PC-3 (cell line): ENCODE results near the gene ACTL7B. TPM values are rescaled to one million over a fixed set of nuclear protein-coding genes. Genes with fewer than 3 reads are reported as not detected.

ENCODE experiments used
- ATAC-seq: fragments of 200-7000 bp; cut with Tn5 transposase; 2 replicates; pipeline ENCODE4 v1.9.1; 2020; ENCODE audit warnings: mild to moderate bottlenecking, moderate library complexity
- BruUV-seq: library from RNA; stranded (reverse); fragments of 400-500 nt; replicated peaks from 2 replicates; lab custom pipeline; 2021; lab: Mats Ljungman, UMichigan
- CTCF ChIA-PET: fragments of 300-600 bp; sonication (Branson Sonifier 250); formaldehyde crosslinking; loops from one replicate; lab custom pipeline; 2022; ENCODE audit warnings: antibody characterized with exemption; lab: Charles Lee
- POLR2A ChIA-PET: fragments of 300-600 bp; sonication (Branson Sonifier 250); formaldehyde crosslinking; loops from one replicate; lab custom pipeline; 2022; ENCODE audit warnings: antibody characterized with exemption; ENCODE audit not compliant: unreplicated experiment; lab: Charles Lee
- DNase-seq: peaks from one replicate; pipeline ENCODE4 v3.0.0-alpha.2; 2015
- H2AFZ ChIP-seq: fragments of 300-600 bp; sonication (generic); 2 replicates; pipeline ENCODE4 v1.6.0; 2016; ENCODE audit warnings: antibody characterized with exemption, low read length
- H3F3A ChIP-seq: fragments of 300-600 bp; sonication (generic); one replicate; pipeline ENCODE4 v1.6.0; 2017; ENCODE audit warnings: antibody characterized with exemption, low read length, control low read depth, mild to moderate bottlenecking; ENCODE audit not compliant: unreplicated experiment
- H3K27ac ChIP-seq: fragments of 300-600 bp; sonication (generic); 2 replicates; pipeline ENCODE4 v1.5.1; 2016; ENCODE audit warnings: mild to moderate bottlenecking, low read length
- H3K27me3 ChIP-seq: fragments of 300-600 bp; sonication (generic); 2 replicates; pipeline ENCODE4 v1.6.1; 2016; ENCODE audit warnings: low read length, mixed read lengths
- H3K36me3 ChIP-seq: fragments of 300-600 bp; sonication (generic); 2 replicates; pipeline ENCODE4 v1.6.1; 2016; ENCODE audit warnings: low read depth, mixed run types, low read length, mixed read lengths
- H3K4me1 ChIP-seq: fragments of 300-600 bp; sonication (generic); 2 replicates; pipeline ENCODE4 v1.5.1; 2016; ENCODE audit warnings: low read length; ENCODE audit not compliant: insufficient read depth
- H3K4me2 ChIP-seq: fragments of 300-600 bp; sonication (generic); 2 replicates; pipeline ENCODE4 v1.6.0; 2016; ENCODE audit warnings: low read length
- H3K4me3 ChIP-seq: fragments of 300-600 bp; sonication (generic); 2 replicates; pipeline ENCODE4 v1.5.1; 2016; ENCODE audit warnings: mild to moderate bottlenecking, low read length, mixed read lengths
- H3K79me2 ChIP-seq: fragments of 300-600 bp; sonication (generic); 2 replicates; pipeline ENCODE4 v1.6.1; 2017; ENCODE audit warnings: low read length, mixed read lengths
- H3K9ac ChIP-seq: fragments of 300-600 bp; sonication (generic); 2 replicates; pipeline ENCODE4 v1.6.0; 2016; ENCODE audit warnings: mild to moderate bottlenecking, low read length
- H3K9me2 ChIP-seq: fragments of 300-600 bp; sonication (generic); replicated peaks from 2 replicates; pipeline ENCODE4 v1.6.1; 2016; ENCODE audit warnings: mixed run types, low read length, mixed read lengths
- H3K9me3 ChIP-seq: fragments of 300-600 bp; sonication (generic); 2 replicates; pipeline ENCODE4 v1.6.1; 2016; ENCODE audit warnings: low read length, mixed read lengths
- H4K20me1 ChIP-seq: fragments of 300-600 bp; sonication (generic); 2 replicates; pipeline ENCODE4 v1.6.1; 2016; ENCODE audit warnings: low read length, mixed read lengths
- CTCF ChIP-seq: fragments of 300-600 bp; sonication (generic); conservative IDR thresholded peaks from 2 replicates; pipeline ENCODE4 v1.5.1; 2017; ENCODE audit warnings: antibody characterized with exemption, low read depth, mild to moderate bottlenecking, low read length
- EZH2 ChIP-seq: fragments of 300-600 bp; sonication (generic); IDR thresholded peaks from one replicate; pipeline ENCODE4 v1.6.1; 2017; ENCODE audit warnings: antibody characterized with exemption, mild to moderate bottlenecking, low read length; ENCODE audit not compliant: unreplicated experiment
- EZH2phosphoT487 ChIP-seq: fragments of 300-600 bp; sonication (generic); IDR thresholded peaks from 2 replicates; pipeline ENCODE4 v1.6.1; 2018; ENCODE audit warnings: mild to moderate bottlenecking, antibody characterized with exemption, low read length, borderline replicate concordance
- intact Hi-C: fragments of 100-400 bp; cut with micrococcal nuclease; formaldehyde crosslinking; loops from 2 replicates; pipeline ENCODE4 v1.9.0; 2023
- total RNA-seq: library from RNA; depleted of rRNA; stranded (reverse); fragments of >200 nt; gene quantifications from 2 replicates; pipeline ENCODE4 v1.2.3, GENCODE V29; 2014

Gene ACTL7B
- total RNA-seq, 1 experiment from 2014 or later, result not detected

GRCh38 chr9:108854641-108855528 lies 901 bp downstream of the ACTL7B start:
- ChIA-PET CTCF (no interaction called here), POLR2A (no interaction called here)
- no peak overlapping the region for H3K27ac ChIP-seq
- intact Hi-C loops, result no loop called here
- BruUV-seq, result no TSS peak
- H3K9me2 ChIP-seq, result no peaks in the 10 kb centered on the region
- ATAC-seq (no peak), DNase-seq (no peak)
- no peak overlapping the region for H3K4me2 ChIP-seq
- no peaks in the 10 kb centered on the region for H3K36me3 ChIP-seq
- no peaks in the 10 kb centered on the region for H3K79me2 ChIP-seq
- no peak overlapping the region for H3K9ac ChIP-seq
- H3K9me3 ChIP-seq, result no peaks in the 10 kb centered on the region
- TF ChIP-seq CTCF (no peak), EZH2 (no peak), EZH2phosphoT487 (no peak)
- no peaks in the 10 kb centered on the region for H3F3A ChIP-seq
- H3K4me3 ChIP-seq, result no peak overlapping the region
- H2AFZ ChIP-seq, result no peak overlapping the region
- no peaks in the 10 kb centered on the region for H3K27me3 ChIP-seq
- H4K20me1 ChIP-seq, result no peaks in the 10 kb centered on the region
- no peaks in the 10 kb centered on the region for H3K4me1 ChIP-seq

GRCh38 chr9:108854094-108854493 lies 1.7 kb downstream of the ACTL7B start:
- no peak overlapping the region for H3K4me2 ChIP-seq
- no peaks in the 10 kb centered on the region for H3K27me3 ChIP-seq
- POLR2A ChIA-PET, result no interaction called here
- BruUV-seq, result no TSS peak
- no peaks in the 10 kb centered on the region for H3K4me1 ChIP-seq
- no peaks in the 10 kb centered on the region for H3K79me2 ChIP-seq
- CTCF ChIA-PET, result no interaction called here
- no peak overlapping the region for H3K4me3 ChIP-seq
- no peaks in the 10 kb centered on the region for H3K9me3 ChIP-seq
- no peak overlapping the region for H3K9ac ChIP-seq
- DNase-seq (no peak), ATAC-seq (no peak)
- no peak overlapping the region for H2AFZ ChIP-seq
- H3K36me3 ChIP-seq, result no peaks in the 10 kb centered on the region
- H3K9me2 ChIP-seq, result no peaks in the 10 kb centered on the region
- no peaks in the 10 kb centered on the region for H4K20me1 ChIP-seq
- H3F3A ChIP-seq, result no peaks in the 10 kb centered on the region
- TF ChIP-seq EZH2 (no peak), CTCF (no peak), EZH2phosphoT487 (no peak)
- intact Hi-C loops, result no loop called here
- no peak overlapping the region for H3K27ac ChIP-seq

GRCh38 chr9:108852079-108852478 lies 3.7 kb downstream of the ACTL7B start:
- Histone ChIP-seq H3K79me2 (no peaks in the 10 kb centered on the region), H3K4me2 (no peak overlapping the region), H3K36me3 (no peaks in the 10 kb centered on the region), H3K4me3 (no peak overlapping the region), H3K27me3 (no peaks in the 10 kb centered on the region), H3K9me2 (no peaks in the 10 kb centered on the region), H3K9me3 (no peaks in the 10 kb centered on the region), H3K4me1 (no peaks in the 10 kb centered on the region), H3K9ac (no peak overlapping the region), H2AFZ (no peak overlapping the region), H3K27ac (no peak overlapping the region), H3F3A (no peaks in the 10 kb centered on the region), H4K20me1 (no peaks in the 10 kb centered on the region)
- TF ChIP-seq CTCF (no peak), EZH2 (no peak), EZH2phosphoT487 (no peak)
- intact Hi-C loops, result no loop called here
- no TSS peak for BruUV-seq
- no peak for ATAC-seq
- ChIA-PET POLR2A (no interaction called here), CTCF (no interaction called here)
- DNase-seq, result no peak
